ENCODE data around the gene PSMD1. TPM values are rescaled to one million over a fixed set of nuclear protein-coding genes. Genes with fewer than 3 reads are reported as not detected.
A peak's percentile ranks its signal among the peaks of the same experiment; 100 is the strongest.

Gene PSMD1
- total RNA-seq, 1 donor from 2014 or later, result 77.2 TPM

DNA sequence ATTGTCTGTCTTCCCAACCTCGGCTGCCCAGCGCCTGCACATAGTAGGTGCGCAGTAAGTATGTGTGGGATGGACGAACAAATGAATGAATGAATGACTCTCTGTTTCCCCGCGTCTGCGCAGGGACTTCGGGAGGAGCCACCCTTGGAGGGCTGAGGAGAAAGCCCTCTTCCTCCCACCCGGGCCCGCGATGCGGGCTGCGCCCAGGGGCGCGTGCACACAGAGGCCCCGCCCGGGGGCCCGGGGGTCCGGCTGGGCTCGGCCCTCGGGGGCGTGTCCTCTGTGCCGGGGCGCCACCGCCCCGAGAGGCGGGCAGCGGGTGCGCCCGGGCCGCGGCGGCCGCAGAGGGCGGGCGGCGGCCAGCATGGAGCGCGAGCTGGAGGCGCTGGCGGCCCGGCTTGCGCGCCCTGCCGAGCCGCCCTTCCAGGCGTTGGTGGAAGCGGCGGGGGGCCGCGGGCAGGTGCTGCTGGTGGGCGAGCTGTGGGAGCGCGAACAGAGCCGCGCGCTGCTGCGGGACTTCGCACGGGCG is 19.4 kb upstream of the PSMD1 start, which contains the start of gene C2orf72:
Gene C2orf72, plus strand, starts transcription at position 322 of the 529 bp plus-strand sequence. Its CDS starts 43 bp downstream, at position 365.
- Histone ChIP-seq H3K36me3 (ENCODE audit: control insufficient read depth, insufficient read depth, low read length) (no peaks in the 10 kb centered on the region), H3K27me3 (ENCODE audit: control insufficient read depth, insufficient read depth, low read length) (peaks cover 37% of the 10 kb centered on the region), H3K4me3 (ENCODE audit: low read depth, low read length) (peak within 1 kb of the TSS; percentile 15)
- DNase-seq (ENCODE audit: low read depth), result no peak
- TF ChIP-seq, protein P1, sequence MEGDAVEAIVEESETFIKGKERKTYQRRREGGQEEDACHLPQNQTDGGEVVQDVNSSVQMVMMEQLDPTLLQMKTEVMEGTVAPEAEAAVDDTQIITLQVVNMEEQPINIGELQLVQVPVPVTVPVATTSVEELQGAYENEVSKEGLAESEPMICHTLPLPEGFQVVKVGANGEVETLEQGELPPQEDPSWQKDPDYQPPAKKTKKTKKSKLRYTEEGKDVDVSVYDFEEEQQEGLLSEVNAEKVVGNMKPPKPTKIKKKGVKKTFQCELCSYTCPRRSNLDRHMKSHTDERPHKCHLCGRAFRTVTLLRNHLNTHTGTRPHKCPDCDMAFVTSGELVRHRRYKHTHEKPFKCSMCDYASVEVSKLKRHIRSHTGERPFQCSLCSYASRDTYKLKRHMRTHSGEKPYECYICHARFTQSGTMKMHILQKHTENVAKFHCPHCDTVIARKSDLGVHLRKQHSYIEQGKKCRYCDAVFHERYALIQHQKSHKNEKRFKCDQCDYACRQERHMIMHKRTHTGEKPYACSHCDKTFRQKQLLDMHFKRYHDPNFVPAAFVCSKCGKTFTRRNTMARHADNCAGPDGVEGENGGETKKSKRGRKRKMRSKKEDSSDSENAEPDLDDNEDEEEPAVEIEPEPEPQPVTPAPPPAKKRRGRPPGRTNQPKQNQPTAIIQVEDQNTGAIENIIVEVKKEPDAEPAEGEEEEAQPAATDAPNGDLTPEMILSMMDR (IDR thresholded peaks at IDR 0.05; ENCODE audit: insufficient read depth, low read length, poor library complexity, severe bottlenecking), result no peak

DNA sequence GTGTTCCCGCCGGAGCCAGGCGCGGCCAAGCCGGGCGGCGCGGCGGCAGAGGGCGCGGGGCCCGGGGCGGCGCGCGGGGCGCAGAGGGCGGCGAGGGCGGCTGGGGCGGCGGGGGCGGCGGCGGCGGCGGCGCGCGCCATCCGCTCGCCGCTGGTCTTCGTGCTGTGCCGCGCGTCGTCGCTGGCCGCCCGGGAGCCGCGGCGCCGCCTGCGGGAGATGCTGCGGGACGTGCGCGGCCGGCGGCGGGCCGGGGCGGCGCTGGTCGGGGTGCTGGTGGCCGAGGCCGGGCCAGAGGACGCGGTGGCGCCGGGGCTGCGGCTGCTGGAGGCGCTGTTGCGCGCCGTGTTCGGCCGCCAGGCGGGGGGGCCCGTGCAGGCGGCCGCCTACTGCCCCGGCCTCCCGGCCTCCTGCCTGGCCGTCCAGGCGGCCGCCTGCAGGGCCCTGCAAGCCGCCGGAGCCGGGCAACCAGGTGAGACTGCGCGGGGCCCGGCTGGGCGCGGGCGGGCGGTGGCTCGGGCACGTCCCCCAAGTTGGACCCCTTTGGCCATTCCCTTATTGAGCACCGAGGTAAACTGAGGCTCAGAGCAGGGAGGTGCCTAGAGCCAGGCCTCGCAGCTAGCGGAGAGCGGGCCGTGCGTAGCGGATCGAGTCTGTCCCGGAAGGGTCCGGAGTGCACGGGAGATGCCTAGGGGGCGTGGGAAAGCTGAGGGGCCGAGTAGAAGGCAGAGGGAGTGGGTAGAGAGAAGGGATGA is 18.8 kb upstream of the PSMD1 start:
- TF ChIP-seq, protein P1 (IDR thresholded peaks at IDR 0.05; ENCODE audit: insufficient read depth, low read length, poor library complexity, severe bottlenecking), result no peak
- peak overlapping the region; percentile 15 for H3K4me3 ChIP-seq (ENCODE audit: low read depth, low read length)
- no peak for DNase-seq (ENCODE audit: low read depth)
- H3K27me3 ChIP-seq (ENCODE audit: control insufficient read depth, insufficient read depth, low read length), result peaks cover 34% of the 10 kb centered on the region
- no peaks in the 10 kb centered on the region for H3K36me3 ChIP-seq (ENCODE audit: control insufficient read depth, insufficient read depth, low read length)

DNA sequence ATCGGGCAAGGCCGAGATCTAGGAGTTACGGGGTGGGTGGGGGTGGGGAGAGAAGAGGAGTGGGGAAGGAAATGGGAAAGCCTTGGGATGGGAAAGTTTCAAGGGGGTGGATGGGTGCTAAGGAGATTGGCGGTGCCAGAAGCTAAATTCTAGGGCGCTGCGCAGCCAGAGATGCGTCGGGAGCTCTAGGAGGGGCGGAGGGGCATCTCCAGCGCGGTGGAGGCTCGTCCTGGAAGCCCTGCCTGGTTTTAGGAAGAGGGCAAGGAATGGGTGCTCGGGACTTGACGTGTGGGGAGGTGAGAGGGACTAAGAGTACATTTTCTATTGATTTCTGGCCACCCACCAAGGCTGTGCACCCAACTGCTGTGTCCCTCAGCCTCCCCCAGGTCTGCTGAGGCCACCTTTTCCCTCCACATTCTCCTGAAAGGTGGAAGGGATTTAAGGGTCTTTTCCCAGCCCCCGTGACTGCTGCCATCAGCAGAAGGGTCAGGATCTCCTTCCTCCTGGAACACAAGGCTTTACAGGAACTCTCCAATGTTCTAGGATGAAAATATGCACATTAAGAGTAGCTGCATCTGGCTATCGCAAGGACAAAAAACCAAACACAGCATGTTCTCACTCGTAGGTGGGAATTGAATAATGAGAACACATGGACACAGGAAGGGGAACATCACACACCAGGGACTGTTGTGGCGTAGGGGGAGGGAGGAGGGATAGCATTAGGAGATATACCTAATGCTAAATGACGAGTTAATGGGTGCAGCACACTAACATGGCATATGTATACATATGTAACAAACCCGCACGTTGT is 18.0 kb upstream of the PSMD1 start:
- Histone ChIP-seq H3K36me3 (ENCODE audit: control insufficient read depth, insufficient read depth, low read length) (no peaks in the 10 kb centered on the region), H3K27me3 (ENCODE audit: control insufficient read depth, insufficient read depth, low read length) (peaks cover 28% of the 10 kb centered on the region), H3K4me3 (ENCODE audit: low read depth, low read length) (no peak overlapping the region)
- DNase-seq (ENCODE audit: low read depth), result no peak
- TF ChIP-seq, protein P1 (IDR thresholded peaks at IDR 0.05; ENCODE audit: insufficient read depth, low read length, poor library complexity, severe bottlenecking), result no peak

DNA sequence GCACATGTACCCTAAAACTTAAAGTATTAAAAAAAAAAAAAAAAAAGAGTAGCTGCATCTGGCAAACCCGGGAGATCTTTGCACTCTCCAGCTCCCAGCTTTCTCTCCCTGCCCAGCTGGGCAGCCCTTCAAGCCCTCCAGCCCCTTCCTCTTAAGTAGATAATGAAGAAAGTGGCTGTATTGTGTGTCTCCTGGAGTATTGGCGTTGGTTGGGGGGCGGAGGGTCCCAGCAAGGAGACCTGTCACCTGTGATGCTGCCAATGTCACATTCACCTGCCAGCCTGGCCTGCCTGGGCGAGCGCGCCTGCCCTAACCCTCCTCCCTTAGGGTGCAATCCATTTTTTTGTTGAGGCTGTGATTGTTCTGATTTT is 17.4 kb upstream of the PSMD1 start:
- DNase-seq (ENCODE audit: low read depth), result no peak
- TF ChIP-seq, protein P1 (IDR thresholded peaks at IDR 0.05; ENCODE audit: insufficient read depth, low read length, poor library complexity, severe bottlenecking), result no peak
- Histone ChIP-seq H3K36me3 (ENCODE audit: control insufficient read depth, insufficient read depth, low read length) (no peaks in the 10 kb centered on the region), H3K27me3 (ENCODE audit: control insufficient read depth, insufficient read depth, low read length) (peaks cover 26% of the 10 kb centered on the region), H3K4me3 (ENCODE audit: low read depth, low read length) (no peak overlapping the region)

DNA sequence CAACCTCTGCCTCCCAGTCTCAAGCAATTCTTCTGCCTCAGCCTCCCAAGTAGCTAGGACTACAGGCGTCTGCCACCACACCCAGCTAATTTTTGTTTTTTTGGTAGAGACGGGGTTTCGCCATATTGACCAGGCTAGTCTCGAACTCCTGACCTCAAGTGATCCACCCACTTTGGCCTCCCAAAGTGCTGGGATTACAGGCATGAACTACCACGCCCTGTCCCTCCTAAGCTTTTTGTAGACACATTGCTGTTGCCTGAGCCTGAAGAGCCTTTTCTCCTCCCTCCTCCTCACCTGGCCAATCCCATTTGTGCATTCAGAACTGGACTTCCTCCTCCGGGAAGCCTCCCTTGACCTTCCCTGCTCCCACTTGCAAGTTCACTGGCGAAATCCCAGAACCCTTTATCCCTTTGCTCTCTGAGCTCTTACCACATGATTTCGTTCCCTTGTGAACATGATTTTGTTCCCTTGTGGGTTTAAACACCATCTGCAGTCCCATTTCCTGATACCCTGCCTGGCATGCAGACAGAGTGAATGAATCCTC is 16.8 kb upstream of the PSMD1 start:
- TF ChIP-seq, protein P1 (IDR thresholded peaks at IDR 0.05; ENCODE audit: insufficient read depth, low read length, poor library complexity, severe bottlenecking), result no peak
- DNase-seq (ENCODE audit: low read depth), result no peak
- peaks cover 26% of the 10 kb centered on the region for H3K27me3 ChIP-seq (ENCODE audit: control insufficient read depth, insufficient read depth, low read length)
- H3K36me3 ChIP-seq (ENCODE audit: control insufficient read depth, insufficient read depth, low read length), result no peaks in the 10 kb centered on the region
- no peak overlapping the region for H3K4me3 ChIP-seq (ENCODE audit: low read depth, low read length)

All from kidney epithelial cell (primary cell).